Measurements from ENCODE around the gene PAK4.
"Not testable (repeated sequence)": the region's sequence is repeated elsewhere in the genome, so short reads cannot be mapped to it uniquely, and the experiment has no call there.

PAK4 gene

DNA sequence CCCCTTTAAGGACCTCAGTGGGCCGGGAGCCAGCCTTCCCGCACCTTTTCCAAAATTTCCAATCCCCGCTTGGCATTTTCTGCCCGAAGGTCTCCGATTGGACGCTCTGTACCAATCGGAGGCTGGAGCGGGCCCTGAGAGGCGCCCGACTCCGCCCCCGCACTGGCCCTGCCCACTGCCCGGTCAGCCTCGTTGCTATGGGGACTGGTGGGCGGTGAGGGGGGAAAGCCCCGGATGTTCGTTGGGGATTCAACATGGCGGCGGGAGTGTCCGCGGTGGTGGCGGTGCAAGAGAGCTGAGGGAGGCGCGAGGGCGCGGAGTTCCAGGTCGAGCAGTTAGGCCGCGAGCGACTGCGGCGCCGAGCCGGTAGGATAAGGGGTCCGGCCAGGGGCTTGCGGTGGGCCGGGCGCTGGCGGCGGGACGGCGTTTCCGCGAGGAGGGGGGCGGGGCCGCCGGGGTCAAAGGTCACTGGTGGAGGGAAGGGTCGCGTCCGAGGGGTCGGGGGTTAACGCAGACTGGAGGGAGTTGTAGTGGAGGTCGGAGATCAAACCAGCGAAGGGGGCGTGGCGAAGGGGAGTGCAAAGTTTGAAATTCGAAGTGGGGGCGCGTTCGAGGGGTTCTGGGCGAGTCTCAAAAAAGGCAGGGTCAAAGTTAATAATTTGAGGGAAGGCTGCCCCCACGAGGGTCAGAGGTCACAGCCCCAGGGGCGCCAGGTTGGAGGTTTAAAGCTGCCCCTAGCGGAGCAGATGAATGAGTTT is at the start of gene PAK4:
Gene PAK4 (plus strand): TSS at position 233 of the 758 bp plus-strand sequence. CDS start 43,768 bp downstream, outside the sequence.
- DNase-seq (ENCODE audit: low spot score), result peak; percentile 99

DNA sequence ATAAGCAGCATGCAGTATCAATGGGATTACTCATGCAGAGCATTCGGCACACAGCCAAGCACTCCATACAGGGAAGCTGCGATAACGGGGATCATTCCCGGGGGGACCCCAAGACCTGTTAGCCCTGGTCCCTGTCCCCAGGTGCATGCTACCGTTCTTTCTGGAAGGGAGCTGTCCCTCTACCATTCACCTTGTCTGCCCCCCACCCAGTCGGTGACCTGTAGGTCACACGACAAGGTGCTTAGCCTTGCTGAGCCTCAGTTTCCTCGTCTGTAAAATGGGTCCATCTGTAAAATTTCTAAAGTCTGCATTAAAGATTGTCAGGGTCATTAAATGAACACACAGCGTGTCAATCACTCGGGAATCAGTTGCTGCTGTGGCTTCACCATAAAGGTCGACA is 48.3 kb upstream of the PAK4 start:
- DNase-seq (ENCODE audit: low spot score), result peak; percentile 20

DNA sequence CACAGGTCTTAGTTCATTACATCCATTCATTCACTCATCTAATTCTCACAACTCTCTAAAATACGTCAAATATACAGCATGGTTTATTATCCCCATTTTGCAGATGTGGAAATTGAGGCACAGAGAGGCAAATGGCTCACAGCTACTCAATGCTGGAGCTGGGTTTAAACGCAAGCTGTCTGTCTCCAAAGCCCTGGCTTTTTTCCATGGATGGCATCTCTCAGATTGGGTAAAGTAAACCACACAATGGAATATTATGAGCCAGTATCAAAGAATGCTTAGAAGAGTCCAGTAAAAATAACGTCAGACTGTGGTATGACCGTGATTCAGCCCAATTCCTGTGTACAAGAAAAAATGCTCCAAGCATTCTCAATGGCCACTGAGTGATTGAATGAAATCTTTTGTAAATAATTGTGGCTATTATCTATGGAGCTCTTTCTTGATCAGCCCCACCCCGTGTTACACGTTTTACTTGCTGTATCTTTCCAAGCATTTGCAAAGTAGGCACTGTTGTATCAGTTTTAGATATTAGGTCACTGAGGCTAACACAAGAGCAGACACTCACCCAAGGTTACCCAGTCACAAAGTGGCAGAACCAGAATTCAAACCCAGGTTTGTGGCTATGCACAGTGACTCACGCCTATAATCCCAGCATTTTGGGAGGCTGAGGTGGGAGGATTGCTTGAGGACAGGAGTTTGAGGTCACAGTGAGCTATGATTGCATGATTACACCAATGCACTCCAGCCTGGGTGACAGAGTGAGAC is 47.0 kb upstream of the PAK4 start:
- no peak for DNase-seq (ENCODE audit: low spot score)

DNA sequence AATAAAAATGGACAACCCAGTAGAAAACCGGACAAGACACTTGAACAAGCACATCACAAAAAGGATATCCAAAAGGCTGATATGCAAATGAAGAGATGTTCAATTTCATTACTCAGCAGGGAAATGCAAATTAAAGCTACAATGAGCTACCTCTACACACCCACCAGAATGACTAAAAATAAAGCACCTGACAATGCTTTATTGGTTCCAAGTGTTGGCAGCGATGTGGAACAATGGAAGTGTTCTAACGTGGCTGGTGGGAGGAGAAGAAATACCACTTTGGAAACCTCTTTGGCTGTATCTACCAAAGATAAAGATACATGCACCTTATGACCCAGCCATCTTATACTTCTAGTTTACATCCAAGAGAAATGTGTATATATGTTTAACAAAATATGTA is 45.2 kb upstream of the PAK4 start:
- DNase-seq (ENCODE audit: low spot score), result no peak

DNA sequence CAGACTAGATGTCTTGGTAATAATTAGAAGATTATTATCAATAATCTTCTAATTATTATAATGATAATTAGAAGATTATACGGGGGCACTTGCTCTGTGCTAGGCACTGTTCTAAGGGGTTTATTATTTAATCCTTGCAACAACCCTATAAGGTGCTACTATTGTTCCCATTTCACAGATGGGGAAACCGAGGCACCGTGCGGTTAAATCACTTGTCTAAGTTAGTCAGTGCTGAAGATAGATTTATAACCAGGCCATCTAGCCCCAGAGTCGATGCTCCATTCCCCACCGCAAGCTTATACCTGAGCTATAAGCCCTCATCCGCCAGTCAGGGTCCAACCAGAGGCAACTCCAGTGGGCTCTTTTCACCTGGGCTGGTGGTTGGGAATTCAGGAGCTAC is 43.4 kb upstream of the PAK4 start:
- peak; percentile 15 for DNase-seq (ENCODE audit: low spot score)

DNA sequence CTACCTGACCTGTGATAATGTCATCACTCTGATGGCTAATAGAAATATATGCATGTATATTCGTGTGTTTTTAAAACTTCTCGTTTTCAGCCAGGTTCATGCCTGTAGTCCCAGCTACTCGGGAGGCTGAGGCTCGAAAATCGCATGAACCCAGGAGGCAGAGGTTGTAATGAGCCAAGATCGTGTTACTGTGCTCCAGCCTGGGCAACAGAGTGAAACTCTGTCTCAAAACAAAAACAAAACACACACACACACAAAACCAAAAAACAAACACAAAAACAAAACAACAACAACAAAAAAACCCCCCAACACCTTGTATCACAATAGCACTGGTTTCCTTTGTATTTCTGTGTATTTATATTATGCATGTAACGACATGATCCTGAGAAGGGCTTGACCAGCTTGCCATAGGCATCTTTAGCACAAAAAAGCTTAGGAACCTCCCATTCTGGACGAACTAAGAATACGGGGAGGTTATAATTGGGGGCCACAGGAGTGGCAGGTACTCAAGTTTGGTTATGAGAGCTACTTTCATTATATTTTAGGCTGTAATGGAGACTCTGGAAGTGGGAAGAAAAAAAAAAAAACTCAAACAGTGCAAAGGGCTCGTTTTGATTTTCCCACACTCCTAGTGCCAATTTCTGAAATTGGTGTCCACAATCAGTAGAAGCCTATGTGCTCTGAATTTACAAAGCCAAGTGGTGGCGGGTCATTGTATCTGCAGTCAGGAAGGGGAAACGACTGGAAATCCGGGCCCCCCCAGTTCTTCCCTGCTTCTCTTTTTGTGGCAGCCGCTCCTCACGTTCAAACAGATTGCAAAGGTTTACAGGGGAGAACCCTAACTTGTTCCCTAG is 42.6 kb upstream of the PAK4 start:
- DNase-seq (ENCODE audit: low spot score), result no peak

DNA sequence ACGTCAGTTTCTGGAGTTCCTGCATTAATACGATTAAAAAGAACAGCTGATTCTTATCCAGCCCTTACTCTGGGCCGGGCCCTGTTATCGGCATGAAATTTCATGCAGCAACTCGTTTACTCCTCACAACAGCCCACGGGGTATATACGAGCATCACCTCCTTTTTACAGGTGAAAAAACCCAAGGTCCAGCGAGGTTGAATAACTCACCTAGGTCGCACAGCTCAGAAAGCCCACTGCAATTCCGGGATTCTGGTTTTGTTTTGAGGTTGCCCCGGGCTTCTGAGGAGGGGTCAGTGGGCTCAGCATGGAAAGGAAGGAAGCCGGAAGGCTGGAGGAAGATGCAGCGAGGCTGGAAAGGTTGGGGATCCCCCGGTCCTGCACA is 42.0 kb upstream of the PAK4 start:
- DNase-seq (ENCODE audit: low spot score), result peak; percentile 29

DNA sequence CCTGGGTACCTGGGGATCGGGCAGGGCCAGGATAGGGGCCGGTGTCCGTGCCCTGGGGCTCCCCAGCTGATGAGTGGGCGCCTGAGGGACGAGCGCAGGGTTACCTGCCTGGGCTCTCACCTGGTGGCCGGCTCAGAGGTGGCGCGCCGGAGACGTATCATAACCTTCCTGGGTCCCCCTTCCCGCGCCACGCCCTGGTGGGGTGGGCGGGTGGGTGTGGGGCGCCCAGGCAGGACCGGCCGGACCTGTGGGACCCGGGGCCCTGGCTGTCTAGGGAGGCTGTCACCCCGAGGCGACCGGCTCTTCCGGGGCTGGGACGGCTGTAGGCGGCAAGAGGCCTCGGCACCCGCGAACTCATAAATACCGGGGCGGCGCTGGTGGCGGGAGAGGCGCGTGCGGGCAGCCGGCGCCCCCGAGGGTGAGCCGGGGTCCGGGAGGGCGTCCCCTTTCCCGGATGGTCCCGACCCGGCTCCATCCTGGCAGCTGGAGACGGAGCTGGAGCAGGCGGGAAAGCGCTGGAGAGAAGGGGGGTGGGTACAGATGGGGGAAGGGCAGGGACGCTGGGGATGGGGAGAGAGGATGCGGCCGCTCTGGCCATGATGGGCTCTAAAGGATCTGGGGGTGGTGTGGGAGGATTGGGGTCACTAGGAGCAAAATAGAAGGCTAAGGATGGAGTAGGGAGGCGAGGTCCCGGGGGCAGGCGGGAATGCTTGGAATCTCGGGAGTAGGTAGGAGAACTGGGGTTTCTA is 41.4 kb upstream of the PAK4 start, which contains the start of gene ACP7:
Gene ACP7 (plus strand): TSS at position 386 of the 749 bp plus-strand sequence. CDS start 902 bp downstream, outside the sequence.
- DNase-seq (ENCODE audit: low spot score), result peak; percentile 43

DNA sequence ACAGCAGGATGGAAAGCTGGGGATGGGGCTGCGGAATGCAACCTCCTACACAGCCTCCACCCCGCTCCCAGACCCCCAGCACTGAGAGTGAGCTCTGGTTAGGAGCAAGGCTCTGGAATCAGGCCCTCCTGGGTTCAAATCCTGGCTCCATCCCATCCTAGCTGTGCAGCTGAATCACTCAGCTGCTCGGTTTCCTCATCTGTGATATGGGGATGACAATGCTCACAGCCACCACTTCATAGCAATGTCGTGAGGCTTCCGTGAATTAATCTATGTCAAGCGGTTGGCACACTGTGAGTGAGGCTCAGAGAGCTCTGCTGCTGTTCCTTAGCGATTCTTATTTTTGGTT is 40.9 kb upstream of the PAK4 start:
- no peak for DNase-seq (ENCODE audit: low spot score)

DNA sequence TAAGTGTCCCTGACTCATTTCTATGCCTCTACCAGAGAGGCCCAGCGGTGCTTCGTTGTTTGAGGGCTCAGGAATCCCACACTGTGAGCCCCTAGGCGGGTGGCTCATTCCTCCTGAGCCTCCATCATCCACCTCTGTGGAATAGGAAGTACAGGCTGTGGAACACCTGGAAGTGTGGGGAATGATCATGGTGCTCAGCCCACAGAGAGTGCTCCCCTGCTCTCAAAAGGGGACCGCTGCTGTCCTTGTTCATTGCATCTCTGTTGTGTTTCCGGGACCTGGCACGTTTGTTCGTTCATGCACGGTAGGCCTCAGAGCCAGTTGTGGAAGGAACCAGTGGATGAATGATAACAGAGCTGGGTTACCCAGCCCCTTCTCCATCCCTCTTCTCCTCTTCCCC is 40.2 kb upstream of the PAK4 start:
- peak; percentile 21 for DNase-seq (ENCODE audit: low spot score)

DNA sequence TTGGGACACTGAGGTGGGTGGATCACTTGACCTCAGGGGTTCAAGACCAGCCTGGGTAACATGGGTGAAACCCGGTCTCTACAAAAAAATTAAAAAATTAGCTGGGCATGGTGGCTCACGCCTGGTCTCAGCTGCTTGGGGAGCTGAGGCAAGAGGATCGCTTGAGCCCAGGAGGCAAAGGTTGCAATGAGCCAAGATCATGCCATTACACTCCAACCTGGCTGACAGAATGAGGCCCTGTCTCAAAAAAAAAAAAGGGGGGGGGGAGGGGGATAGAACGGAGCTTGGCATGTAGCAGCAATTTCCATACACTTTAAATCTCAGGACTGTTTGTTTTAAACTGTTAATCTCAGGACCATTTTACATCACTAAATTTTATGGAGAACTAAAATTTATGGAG is 39.2 kb upstream of the PAK4 start:
- no peak for DNase-seq (ENCODE audit: low spot score)

DNA sequence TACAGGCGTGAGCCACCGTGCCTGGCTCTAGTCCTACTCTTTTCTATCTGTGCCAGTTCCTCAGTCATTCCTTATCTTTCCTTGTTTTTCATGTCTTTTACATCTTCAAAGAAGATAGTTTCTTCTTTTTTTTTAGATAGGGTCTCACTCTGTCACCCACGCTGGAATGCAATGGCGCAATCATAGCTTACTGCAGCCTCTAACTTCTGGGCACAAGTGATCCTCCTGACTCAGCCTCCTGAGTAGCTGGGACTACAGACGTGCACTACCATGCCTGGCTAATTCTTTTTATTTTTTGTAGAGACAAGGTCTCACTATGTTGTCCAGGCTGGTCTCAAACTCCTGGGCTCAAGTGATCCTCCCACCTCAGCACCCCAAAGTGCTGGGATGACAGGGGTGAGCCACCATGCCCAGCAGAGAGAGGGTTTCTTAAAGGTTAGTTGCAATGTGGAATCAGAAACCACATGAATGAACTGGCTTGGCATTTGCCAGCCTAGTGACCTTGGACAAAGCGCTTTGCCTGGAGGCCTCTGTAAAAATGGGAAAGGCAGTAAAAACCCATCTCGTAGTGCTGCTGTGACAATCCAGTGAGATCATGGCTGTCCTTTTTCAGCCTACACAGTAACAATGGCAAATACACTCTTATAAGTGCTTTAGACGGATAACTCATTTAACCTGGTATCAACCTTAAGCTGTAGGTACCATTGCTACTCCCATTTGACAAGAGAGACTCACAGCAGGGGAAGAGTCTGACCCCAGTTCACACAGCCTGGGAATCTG is 37.5 kb upstream of the PAK4 start:
- DNase-seq (ENCODE audit: low spot score), result no peak

DNA sequence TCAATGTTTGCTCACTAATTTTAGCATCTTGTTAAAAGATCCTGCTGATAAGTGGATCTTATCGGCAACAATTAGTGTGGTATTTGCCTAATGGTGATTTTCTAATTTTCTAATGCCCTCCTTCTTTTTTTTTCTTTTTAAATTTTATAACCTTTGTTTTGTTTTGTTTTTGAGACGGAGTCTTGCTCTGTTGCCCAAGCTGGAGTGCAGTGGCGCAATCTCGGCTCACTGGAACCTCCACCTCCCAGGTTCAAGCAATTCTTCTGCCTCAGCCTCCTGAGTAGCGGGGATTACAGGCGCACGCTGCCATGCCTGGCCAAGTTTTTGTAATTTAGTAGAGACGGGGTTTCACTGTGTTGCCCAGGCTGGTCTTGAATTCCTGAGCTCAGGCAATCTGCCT is 35.6 kb upstream of the PAK4 start:
- DNase-seq (ENCODE audit: low spot score), result not testable (repeated sequence)

DNA sequence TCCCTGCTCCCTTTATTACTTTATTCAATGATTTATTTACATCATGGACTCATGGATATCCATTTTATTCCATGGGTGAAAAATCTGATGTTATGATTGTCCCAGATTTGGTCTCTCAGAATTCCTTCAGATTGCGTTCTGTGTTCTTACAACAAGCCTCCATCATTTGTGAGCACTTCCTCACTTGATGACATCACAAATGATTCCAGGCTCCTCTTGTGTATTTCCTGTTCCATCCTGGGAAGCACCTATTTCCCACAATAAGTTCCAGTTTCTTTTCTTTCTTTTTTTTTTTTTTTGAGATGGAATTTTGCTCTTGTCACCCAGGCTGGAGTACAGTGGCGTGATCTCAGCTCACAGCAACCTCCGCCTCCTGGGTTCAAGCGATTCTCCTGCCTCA is 34.7 kb upstream of the PAK4 start:
- DNase-seq (ENCODE audit: low spot score), result no peak

DNA sequence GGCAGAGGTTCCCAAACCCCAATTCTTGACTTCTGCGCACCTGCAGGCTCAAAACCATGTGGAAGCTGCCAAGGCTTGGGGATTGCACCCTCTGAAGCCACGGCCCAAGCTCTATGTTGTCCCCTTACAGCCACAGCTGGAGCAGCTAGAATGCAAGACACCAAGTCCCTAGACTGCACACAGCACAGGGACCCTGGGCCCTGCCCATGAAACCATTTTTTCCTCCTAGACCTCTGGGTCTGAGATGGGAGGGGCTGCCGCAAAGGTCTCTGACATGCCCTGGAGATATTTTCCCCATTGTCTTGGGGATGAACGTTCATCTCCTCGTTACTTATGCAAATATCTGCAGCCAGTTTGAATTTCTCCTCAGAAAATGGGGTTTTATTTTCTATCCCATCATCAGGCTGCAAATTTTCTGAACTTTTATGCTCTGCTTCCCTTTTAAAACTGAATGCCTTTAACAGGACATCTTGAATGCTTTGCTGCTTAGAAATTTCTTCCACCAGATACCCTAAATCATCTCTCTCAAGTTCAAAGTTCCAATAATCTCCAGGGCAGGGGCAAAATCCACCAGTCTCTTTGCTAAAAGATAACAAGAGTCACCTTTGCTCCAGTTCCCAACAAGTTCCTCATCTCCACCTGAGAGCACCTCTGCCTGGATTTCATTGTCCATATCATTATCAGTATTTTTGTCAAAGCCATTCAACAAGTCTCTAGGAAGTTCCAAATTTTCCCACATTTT is 29.6 kb upstream of the PAK4 start:
- not testable (repeated sequence) for DNase-seq (ENCODE audit: low spot score)

DNA sequence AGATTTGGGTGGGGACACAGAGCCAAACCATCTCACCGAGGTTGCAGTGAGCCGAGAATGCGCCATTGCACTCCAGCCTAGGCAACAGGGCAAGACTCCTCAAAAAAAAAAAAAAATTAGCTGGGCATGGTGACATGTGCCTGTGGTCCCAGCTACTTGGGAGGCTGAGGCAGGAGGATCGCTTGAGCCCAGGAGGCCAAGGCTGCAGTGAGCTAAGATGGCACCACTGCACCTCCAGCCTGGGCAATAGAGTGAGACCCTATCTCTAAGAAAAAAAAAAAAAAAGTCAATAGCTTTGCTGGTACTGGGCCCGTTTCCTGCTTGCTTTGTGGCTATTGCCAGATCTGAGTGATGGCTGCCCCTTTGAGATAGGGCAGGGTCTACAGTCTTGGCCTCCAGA is 28.3 kb upstream of the PAK4 start:
- no peak for DNase-seq (ENCODE audit: low spot score)

DNA sequence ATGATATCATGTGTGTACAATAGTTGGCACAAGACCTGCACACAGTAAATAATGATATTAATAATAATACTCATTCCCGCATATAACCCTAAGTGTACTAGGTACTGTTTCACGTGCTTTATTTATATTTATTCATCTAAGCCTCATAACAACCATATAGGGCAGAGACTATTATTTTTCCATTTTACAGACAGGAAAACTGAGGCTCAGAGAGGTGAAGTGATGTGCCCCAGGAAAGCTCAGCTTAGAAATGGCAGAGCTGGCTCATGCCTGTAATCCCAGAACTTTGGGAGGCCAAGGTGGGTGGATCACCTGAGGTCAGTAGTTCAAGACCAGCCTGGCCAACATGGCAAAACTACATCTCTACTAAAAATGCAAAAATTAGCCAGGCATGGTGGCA is 27.9 kb upstream of the PAK4 start:
- no peak for DNase-seq (ENCODE audit: low spot score)

DNA sequence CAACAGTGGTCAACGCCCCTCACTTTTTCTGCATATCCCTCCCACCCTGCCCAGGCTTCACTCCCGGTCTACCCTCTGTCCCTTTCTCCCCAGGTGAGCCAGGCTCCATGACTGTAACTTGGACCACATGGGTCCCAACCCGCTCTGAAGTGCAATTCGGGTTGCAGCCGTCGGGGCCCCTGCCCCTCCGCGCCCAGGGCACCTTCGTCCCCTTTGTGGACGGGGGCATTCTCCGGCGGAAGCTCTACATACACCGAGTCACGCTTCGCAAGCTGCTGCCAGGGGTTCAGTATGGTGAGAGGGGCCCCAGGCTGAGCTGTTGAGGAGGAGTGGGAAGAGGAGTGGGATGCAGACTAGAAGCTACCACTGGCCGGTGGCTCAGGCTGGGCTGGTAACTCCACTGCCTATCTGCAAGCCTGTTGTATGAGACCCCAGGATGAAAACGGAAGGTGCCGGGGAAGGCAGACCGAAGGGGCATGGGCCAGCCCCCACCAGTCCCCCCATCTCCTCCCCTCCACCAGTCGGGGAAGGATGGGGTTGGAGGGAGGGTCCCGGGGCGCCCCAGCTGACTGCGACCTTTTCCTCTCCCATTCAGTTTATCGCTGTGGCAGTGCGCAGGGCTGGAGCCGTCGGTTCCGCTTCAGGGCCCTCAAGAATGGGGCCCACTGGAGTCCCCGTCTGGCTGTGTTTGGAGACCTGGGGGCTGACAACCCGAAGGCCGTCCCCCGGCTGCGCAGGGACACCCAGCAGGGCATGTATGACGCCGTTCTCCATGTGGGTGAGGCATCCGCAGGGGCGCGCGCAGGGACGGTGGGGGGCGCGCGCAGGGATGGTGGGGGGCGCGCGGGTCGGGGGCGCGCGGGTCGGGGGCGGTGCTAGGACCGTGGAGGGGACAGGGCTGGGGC is 27.0 kb upstream of the PAK4 start:
- no peak for DNase-seq (ENCODE audit: low spot score)

DNA sequence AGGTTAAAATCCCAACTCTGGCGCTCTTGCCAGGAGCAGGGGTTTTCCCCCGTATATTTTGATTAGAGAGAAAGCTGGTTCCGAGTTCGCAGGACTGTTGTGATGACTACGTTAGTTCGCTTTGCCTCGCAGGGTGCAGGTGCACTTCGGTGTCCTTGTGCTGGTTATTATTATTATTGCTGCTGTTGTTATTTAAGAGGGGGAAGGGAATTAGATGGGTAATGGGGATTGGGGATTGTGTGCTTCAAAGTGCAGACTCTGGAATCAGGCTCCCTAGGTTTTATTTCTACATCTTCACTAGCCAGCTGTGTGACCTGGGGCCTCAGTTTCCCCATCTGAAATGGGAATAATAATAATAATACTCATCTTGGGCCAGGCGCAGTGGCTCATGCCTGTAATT is 26.2 kb upstream of the PAK4 start:
- DNase-seq (ENCODE audit: low spot score), result no peak

Data from D341Med (cell line).